HL-60 (cell line): ENCODE data around the gene VPS26A.

Source experiments
- DNase-seq, 2 experiments: peaks; one replicate each; pipeline ENCODE4 v3.0.0-alpha.2; 2010 to 2020; ENCODE audit warnings: low read depth in 1 of 2, low spot score in 1 of 2
- H3K27ac ChIP-seq: fragments of 250-450 bp; sonication (Bioruptor Pico); replicated peaks from 2 replicates; pipeline ENCODE4 v1.5.1; 2020; ENCODE audit warnings: mild to moderate bottlenecking, moderate library complexity
- H3K27me3 ChIP-seq: fragments of 250-450 bp; sonication (Bioruptor Pico); 2 replicates; pipeline ENCODE4 v1.5.1; 2021; ENCODE audit warnings: mild to moderate bottlenecking, moderate library complexity; ENCODE audit not compliant: insufficient read depth, poor library complexity, severe bottlenecking
- H3K4me3 ChIP-seq: replicated peaks from 2 replicates; pipeline ENCODE4 v1.5.1; 2011; ENCODE audit warnings: mild to moderate bottlenecking, control low read depth, low read length; ENCODE audit not compliant: insufficient read depth
- CTCF ChIP-seq: IDR thresholded peaks from one replicate; pipeline ENCODE4 v1.5.1; 2011; ENCODE audit warnings: low read length, control low read depth, inconsistent platforms; ENCODE audit not compliant: insufficient read depth
- GABPA ChIP-seq: IDR thresholded peaks from 2 replicates; pipeline ENCODE4 v1.6.1; 2012; ENCODE audit warnings: low read depth
- POLR2AphosphoS5 ChIP-seq: IDR thresholded peaks from 2 replicates; pipeline ENCODE4 v1.6.1; 2012; ENCODE audit warnings: low read depth
- REST ChIP-seq: IDR thresholded peaks from 2 replicates; pipeline ENCODE4 v1.6.1; 2012; ENCODE audit warnings: low read depth; ENCODE audit not compliant: insufficient replicate concordance
- SPI1 ChIP-seq: IDR thresholded peaks from 2 replicates; pipeline ENCODE4 v1.6.1; 2012; ENCODE audit warnings: low read depth, mild to moderate bottlenecking, borderline replicate concordance

VPS26A gene

GRCh38 chr10:69211524-69211923 lies 87.5 kb downstream of the VPS26A start:
- DNase-seq = no peak
- no peak overlapping the region for H3K27ac ChIP-seq

GRCh38 chr10:69213591-69214311 lies 89.8 kb downstream of the VPS26A start:
- DNase-seq = no peak
- H3K27ac ChIP-seq = no peak overlapping the region

More at GRCh38 chr10:69211524-69211923, 87.5 kb downstream of the VPS26A start:
- Histone ChIP-seq H3K4me3 (no peak overlapping the region), H3K27me3 (no peaks in the 10 kb centered on the region)
- TF ChIP-seq POLR2AphosphoS5 (no peak), GABPA (no peak), CTCF (no peak), REST (no peak), SPI1 (no peak)

More at GRCh38 chr10:69213591-69214311, 89.8 kb downstream of the VPS26A start:
- H3K4me3 ChIP-seq = no peak overlapping the region
- TF ChIP-seq CTCF (no peak), SPI1 (no peak), GABPA (no peak), REST (no peak)
- H3K27me3 ChIP-seq = no peaks in the 10 kb centered on the region
